WTC11 (cell line): ENCODE results near the gene RGS14.

ENCODE experiments used
- ATF1 ChIP-seq: sonication (generic); formaldehyde crosslinking; IDR thresholded peaks from 2 replicates; pipeline ENCODE4 v1.8.1; 2023; ENCODE audit warnings: mild to moderate bottlenecking, moderate library complexity, missing genetic modification reagents
- CTCF ChIP-seq: fragments of 200-600 bp; IDR thresholded peaks from 2 replicates; pipeline ENCODE4 v1.8.0; 2022; ENCODE audit warnings: antibody characterized with exemption
- ELF4 ChIP-seq: sonication (generic); formaldehyde crosslinking; IDR thresholded peaks from 2 replicates; pipeline ENCODE4 v1.8.1; 2022; ENCODE audit warnings: low read depth, mild to moderate bottlenecking, moderate library complexity, missing genetic modification reagents
- HMGXB4 ChIP-seq: sonication (generic); formaldehyde crosslinking; IDR thresholded peaks from 2 replicates; pipeline ENCODE4 v1.8.1; 2023; ENCODE audit warnings: mild to moderate bottlenecking, moderate library complexity, missing genetic modification reagents
- KAT7 ChIP-seq: sonication (generic); formaldehyde crosslinking; IDR thresholded peaks from 2 replicates; pipeline ENCODE4 v1.8.1; 2023; ENCODE audit warnings: missing genetic modification reagents, mild to moderate bottlenecking, borderline replicate concordance
- MAX ChIP-seq: sonication (generic); formaldehyde crosslinking; IDR thresholded peaks from 2 replicates; pipeline ENCODE4 v1.8.0; 2022; ENCODE audit warnings: mild to moderate bottlenecking, missing genetic modification reagents
- NR1H2 ChIP-seq: sonication (generic); formaldehyde crosslinking; IDR thresholded peaks from 2 replicates; pipeline ENCODE4 v1.9.0; 2021; ENCODE audit warnings: mild to moderate bottlenecking, moderate library complexity, missing genetic modification reagents
- NR2C2 ChIP-seq: sonication (generic); formaldehyde crosslinking; IDR thresholded peaks from 2 replicates; pipeline ENCODE4 v1.8.0; 2022; ENCODE audit warnings: mild to moderate bottlenecking, missing genetic modification reagents
- RELA ChIP-seq: sonication (generic); formaldehyde crosslinking; IDR thresholded peaks from 2 replicates; pipeline ENCODE4 v1.8.1; 2022; ENCODE audit warnings: missing genetic modification reagents, mild to moderate bottlenecking, borderline replicate concordance
- SOX15 ChIP-seq: fragments of 250-450 bp; sonication (Bioruptor Pico); IDR thresholded peaks from 2 replicates; pipeline ENCODE4 v1.9.0; 2021; ENCODE audit warnings: mild to moderate bottlenecking
- TCF7 ChIP-seq: sonication (generic); formaldehyde crosslinking; IDR thresholded peaks from 2 replicates; pipeline ENCODE4 v1.8.0; 2022; ENCODE audit warnings: mild to moderate bottlenecking, low read depth, missing genetic modification reagents, moderate library complexity
- ZBTB21 ChIP-seq: sonication (generic); formaldehyde crosslinking; IDR thresholded peaks from 2 replicates; pipeline ENCODE4 v1.8.1; 2023; ENCODE audit warnings: mild to moderate bottlenecking, missing genetic modification reagents, borderline replicate concordance
- ZNF281 ChIP-seq: sonication (generic); formaldehyde crosslinking; IDR thresholded peaks from 2 replicates; pipeline ENCODE4 v1.8.0; 2023; ENCODE audit warnings: mild to moderate bottlenecking, missing genetic modification reagents

- TF ChIP-seq CTCF: no peak
- 0 out of 2 replicates have a peak, but pooled peaks have one; percentile 18 for TF ChIP-seq NR2C2
- TF ChIP-seq RELA (CRISPR knock-in tag): no peak
- peak; percentile 25 for TF ChIP-seq MAX
- TF ChIP-seq KAT7 (CRISPR knock-in tag): no peak
- no peak for TF ChIP-seq SOX15 (CRISPR knock-in tag)
- TF ChIP-seq ZBTB21: no peak
- TF ChIP-seq ATF1 (CRISPR knock-in tag): no peak
- no peak for TF ChIP-seq ZNF281 (CRISPR knock-in tag)
- no peak for TF ChIP-seq HMGXB4 (CRISPR knock-in tag)
- no peak for TF ChIP-seq ELF4 (CRISPR knock-in tag)
- TF ChIP-seq TCF7 (CRISPR knock-in tag): no peak
- TF ChIP-seq NR1H2 (CRISPR knock-in tag): no peak
These were observed 5.1 kb downstream of the RGS14 start for GRCh38 chr5:177362610-177363507.
